DOHH2 (cell line): ENCODE measurements around the gene TEX29.
A peak's percentile ranks its signal among the peaks of the same experiment; 100 is the strongest.

Source experiments
- H3F3A ChIP-seq: fragments of 200-600 bp; sonication (generic), shearing (Covaris generic); 2 replicates; pipeline ENCODE4 v1.6.0; 2016; ENCODE audit warnings: antibody characterized with exemption, mild to moderate bottlenecking; ENCODE audit not compliant: control insufficient read depth, insufficient read depth
- H3K27ac ChIP-seq: fragments of 200-600 bp; sonication (generic); 2 replicates; pipeline ENCODE4 v1.5.1; 2014; ENCODE audit warnings: low read depth, mild to moderate bottlenecking, low read length, moderate library complexity
- H3K27me3 ChIP-seq: fragments of 200-600 bp; sonication (generic); 2 replicates; pipeline ENCODE4 v1.6.1; 2014; ENCODE audit warnings: mild to moderate bottlenecking, low read length, mixed read lengths; ENCODE audit not compliant: control insufficient read depth
- H3K36me3 ChIP-seq: fragments of 200-600 bp; sonication (generic); 2 replicates; pipeline ENCODE4 v1.6.1; 2014; ENCODE audit warnings: mild to moderate bottlenecking, low read length, moderate library complexity, mixed read lengths; ENCODE audit not compliant: control insufficient read depth
- H3K4me1 ChIP-seq: fragments of 200-600 bp; sonication (generic); 2 replicates; pipeline ENCODE4 v1.6.1; 2014; ENCODE audit warnings: mild to moderate bottlenecking, low read length, mixed read lengths; ENCODE audit not compliant: control insufficient read depth
- H3K4me2 ChIP-seq: fragments of 200-600 bp; sonication (generic); 2 replicates; pipeline ENCODE4 v1.6.0; 2014; ENCODE audit warnings: mild to moderate bottlenecking, low read length, moderate library complexity
- H3K4me3 ChIP-seq: fragments of 200-600 bp; sonication (generic); 2 replicates; pipeline ENCODE4 v1.5.1; 2014; ENCODE audit warnings: mild to moderate bottlenecking, low read length, mixed read lengths
- H3K79me2 ChIP-seq: fragments of 200-600 bp; sonication (generic); 2 replicates; pipeline ENCODE4 v1.6.1; 2014; ENCODE audit warnings: mild to moderate bottlenecking, low read length, mixed read lengths; ENCODE audit not compliant: control insufficient read depth
- H3K9me2 ChIP-seq: fragments of 200-600 bp; sonication (generic); replicated peaks from 2 replicates; pipeline ENCODE4 v1.6.1; 2014; ENCODE audit warnings: mild to moderate bottlenecking, low read length, mixed read lengths; ENCODE audit not compliant: control insufficient read depth
- H3K9me3 ChIP-seq: fragments of 200-600 bp; sonication (generic); 2 replicates; pipeline ENCODE4 v1.6.1; 2014; ENCODE audit warnings: antibody characterized with exemption, low read length, mixed read lengths; ENCODE audit not compliant: control insufficient read depth, insufficient read depth
- H4K20me1 ChIP-seq: fragments of 200-600 bp; sonication (generic); 2 replicates; pipeline ENCODE4 v1.6.0; 2014; ENCODE audit warnings: low read depth, mild to moderate bottlenecking, antibody characterized with exemption, low read length, moderate library complexity; ENCODE audit not compliant: control insufficient read depth, insufficient read depth
- EZH2phosphoT487 ChIP-seq: fragments of 200-600 bp; sonication (generic); IDR thresholded peaks from 2 replicates; pipeline ENCODE4 v1.6.1; 2017; ENCODE audit warnings: borderline replicate concordance, mild to moderate bottlenecking, antibody characterized with exemption, low read length, moderate library complexity, mixed read lengths
- TF ChIP-seq, protein P1 (sequence below): fragments of 200-600 bp; sonication (generic); IDR thresholded peaks from one replicate; pipeline ENCODE4 v1.5.1; 2014; ENCODE audit warnings: antibody characterized with exemption, mild to moderate bottlenecking, low read depth, low read length; ENCODE audit not compliant: poor library complexity, severe bottlenecking

The TEX29 gene

DNA sequence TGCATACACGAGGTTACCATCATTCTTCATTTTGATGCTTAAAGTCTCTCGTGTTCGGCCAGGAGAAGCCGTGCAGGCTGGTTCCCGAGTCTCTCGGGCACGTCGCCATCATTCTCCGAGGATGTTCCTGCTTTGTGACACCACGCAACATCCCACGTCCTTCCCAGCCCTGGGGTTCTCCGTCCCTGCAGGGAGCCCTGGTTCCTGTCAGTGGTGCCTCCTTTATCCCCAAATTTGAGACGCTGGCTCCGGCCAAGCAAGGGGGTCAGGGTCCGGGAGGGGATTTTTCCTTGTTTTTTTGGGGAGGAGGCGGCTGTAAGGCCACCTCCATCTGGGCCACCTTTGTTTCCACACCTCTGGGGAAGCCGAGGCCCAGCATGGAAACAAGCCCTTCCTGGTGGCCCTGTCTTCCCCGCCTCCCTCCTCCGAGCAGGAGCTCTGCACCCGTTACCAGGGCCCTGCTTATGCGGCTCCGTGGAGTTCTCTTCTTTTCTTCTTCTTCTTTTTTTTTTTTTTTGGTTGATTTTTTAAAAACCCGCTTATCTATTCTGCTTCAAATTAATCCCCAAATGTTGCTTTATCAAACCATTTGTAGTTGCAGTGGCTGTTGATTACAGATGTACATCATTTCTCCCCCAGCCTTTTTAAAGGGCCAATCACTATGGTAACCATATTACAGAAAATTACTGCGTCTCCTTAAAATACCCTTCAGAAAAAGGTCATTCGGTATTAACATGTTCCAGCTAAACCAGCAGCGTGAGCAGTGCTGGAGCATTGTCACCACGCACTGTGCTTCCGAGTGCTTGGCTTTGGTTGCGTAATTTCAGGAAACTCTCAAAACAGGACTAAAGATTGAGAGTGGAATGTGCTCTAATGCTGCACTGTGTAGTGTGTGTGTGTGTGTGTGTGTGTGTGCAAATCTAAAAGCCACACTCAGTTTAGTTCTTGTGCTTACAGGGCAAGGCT, 50.4 kb downstream of the TEX29 start:
- Histone ChIP-seq H3K4me3 (no peak overlapping the region), H3K27ac (no peak overlapping the region), H3K36me3 (no peaks in the 10 kb centered on the region), H3F3A (no peaks in the 10 kb centered on the region), H3K9me3 (no peaks in the 10 kb centered on the region), H3K79me2 (no peaks in the 10 kb centered on the region), H3K9me2 (no peaks in the 10 kb centered on the region), H4K20me1 (no peaks in the 10 kb centered on the region), H3K27me3 (no peaks in the 10 kb centered on the region), H3K4me1 (peaks cover 11% of the 10 kb centered on the region), H3K4me2 (no peak overlapping the region)
- TF ChIP-seq, protein P1, sequence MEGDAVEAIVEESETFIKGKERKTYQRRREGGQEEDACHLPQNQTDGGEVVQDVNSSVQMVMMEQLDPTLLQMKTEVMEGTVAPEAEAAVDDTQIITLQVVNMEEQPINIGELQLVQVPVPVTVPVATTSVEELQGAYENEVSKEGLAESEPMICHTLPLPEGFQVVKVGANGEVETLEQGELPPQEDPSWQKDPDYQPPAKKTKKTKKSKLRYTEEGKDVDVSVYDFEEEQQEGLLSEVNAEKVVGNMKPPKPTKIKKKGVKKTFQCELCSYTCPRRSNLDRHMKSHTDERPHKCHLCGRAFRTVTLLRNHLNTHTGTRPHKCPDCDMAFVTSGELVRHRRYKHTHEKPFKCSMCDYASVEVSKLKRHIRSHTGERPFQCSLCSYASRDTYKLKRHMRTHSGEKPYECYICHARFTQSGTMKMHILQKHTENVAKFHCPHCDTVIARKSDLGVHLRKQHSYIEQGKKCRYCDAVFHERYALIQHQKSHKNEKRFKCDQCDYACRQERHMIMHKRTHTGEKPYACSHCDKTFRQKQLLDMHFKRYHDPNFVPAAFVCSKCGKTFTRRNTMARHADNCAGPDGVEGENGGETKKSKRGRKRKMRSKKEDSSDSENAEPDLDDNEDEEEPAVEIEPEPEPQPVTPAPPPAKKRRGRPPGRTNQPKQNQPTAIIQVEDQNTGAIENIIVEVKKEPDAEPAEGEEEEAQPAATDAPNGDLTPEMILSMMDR: no peak
- TF ChIP-seq EZH2phosphoT487: no peak

DNA sequence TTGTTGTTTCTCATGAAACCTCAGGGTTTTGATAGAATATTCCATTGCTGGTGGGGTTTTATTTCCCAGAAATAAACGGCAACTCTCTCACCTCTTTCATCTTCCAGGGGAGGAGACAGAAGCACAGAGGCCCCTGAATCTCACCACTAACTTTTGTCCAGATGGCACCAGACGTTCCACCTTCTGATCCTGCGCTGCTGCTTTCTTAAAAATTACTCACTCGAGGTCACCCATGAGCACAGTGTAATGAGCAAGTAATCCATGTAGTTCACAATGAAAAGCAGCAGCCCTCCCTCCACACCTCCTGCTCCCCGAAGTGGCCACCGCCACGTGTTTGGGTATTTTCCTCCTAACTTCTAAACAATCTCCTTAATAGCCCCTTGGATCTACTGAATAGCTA, 51.3 kb downstream of the TEX29 start:
- TF ChIP-seq, protein P1: no peak
- no peak for TF ChIP-seq EZH2phosphoT487
- Histone ChIP-seq H3K4me3 (no peak overlapping the region), H3F3A (no peaks in the 10 kb centered on the region), H3K27me3 (no peaks in the 10 kb centered on the region), H3K36me3 (no peaks in the 10 kb centered on the region), H3K27ac (no peak overlapping the region), H3K4me2 (no peak overlapping the region), H3K9me3 (no peaks in the 10 kb centered on the region), H3K4me1 (peaks cover 11% of the 10 kb centered on the region), H4K20me1 (no peaks in the 10 kb centered on the region), H3K79me2 (no peaks in the 10 kb centered on the region), H3K9me2 (no peaks in the 10 kb centered on the region)

DNA sequence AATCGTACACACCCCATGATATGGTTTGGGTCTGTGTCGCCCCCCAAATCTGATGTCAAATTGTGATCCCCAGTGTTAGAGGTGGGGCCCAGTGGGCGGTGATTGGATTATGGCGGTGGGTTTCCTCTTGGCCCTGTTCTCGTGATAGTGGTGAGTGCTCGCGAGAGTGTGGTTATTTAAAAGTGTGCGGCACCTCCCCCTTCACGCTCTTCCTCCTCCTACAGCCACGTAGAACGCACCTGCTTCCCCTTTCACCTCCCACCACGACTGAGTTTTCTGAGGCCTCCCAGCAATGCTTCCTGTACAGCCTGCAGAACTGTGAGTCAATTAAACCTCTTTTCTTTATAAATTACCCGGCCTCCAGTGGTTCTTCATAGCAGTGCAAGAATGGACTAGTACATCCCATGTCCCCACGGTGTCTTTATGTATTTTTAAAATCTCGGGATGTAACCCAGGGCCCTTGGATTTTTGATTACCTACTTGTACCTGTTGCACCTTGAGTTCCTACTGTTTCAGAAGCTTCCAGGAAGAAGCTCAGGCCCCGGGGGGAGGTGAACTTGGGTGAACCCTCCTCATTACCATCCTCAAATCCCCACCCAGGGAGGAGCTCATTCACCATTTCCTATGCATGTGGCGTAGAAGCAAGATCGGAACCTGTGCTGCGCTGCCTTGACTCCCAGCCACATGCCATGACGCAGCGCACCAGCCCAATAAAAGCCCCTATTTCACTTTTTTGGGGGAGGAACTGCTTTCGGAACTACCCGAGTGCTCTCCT, 52.4 kb downstream of the TEX29 start:
- H3K4me1 ChIP-seq: peaks cover 11% of the 10 kb centered on the region
- H3K9me3 ChIP-seq: no peaks in the 10 kb centered on the region
- no peaks in the 10 kb centered on the region for H4K20me1 ChIP-seq
- no peaks in the 10 kb centered on the region for H3K36me3 ChIP-seq
- peak overlapping the region; percentile 37; the same call in 1 of the 2 replicates for H3K4me2 ChIP-seq
- H3K79me2 ChIP-seq: no peaks in the 10 kb centered on the region
- H3F3A ChIP-seq: no peaks in the 10 kb centered on the region
- no peak overlapping the region; the same call in 1 of the 2 replicates for H3K4me3 ChIP-seq
- no peak for TF ChIP-seq EZH2phosphoT487
- TF ChIP-seq, protein P1: no peak
- H3K27ac ChIP-seq: no peak overlapping the region
- H3K27me3 ChIP-seq: no peaks in the 10 kb centered on the region
- no peaks in the 10 kb centered on the region for H3K9me2 ChIP-seq
